GM12874 (cell line): ENCODE measurements around the gene RPP21.

Experiments
- CTCF ChIP-seq: IDR thresholded peaks from 2 replicates; pipeline ENCODE4 v1.5.1; 2011; ENCODE audit warnings: low read depth, mild to moderate bottlenecking, control low read depth, low read length, moderate library complexity; ENCODE audit not compliant: insufficient read depth

RPP21 gene

GRCh38 chr6:30344868-30345671 is at the start of gene RPP21:
Gene RPP21 (plus strand): TSS chr6:30345156. CDS start chr6:30345172, 16 bp downstream.
- TF ChIP-seq CTCF = no peak

- TF ChIP-seq CTCF = no peak
These were observed 49.1 kb upstream of the RPP21 start for GRCh38 chr6:30295837-30296236.

- TF ChIP-seq CTCF = no peak
These were observed 41.0 kb upstream of the RPP21 start for GRCh38 chr6:30304002-30304401.

- no peak for TF ChIP-seq CTCF
These were observed 33.9 kb upstream of the RPP21 start for GRCh38 chr6:30311101-30311500.

GRCh38 chr6:30311671-30312070 is 33.3 kb upstream of the RPP21 start:
- TF ChIP-seq CTCF = no peak

- no peak for TF ChIP-seq CTCF
These were observed 32.7 kb upstream of the RPP21 start for GRCh38 chr6:30312266-30312665.

- no peak for TF ChIP-seq CTCF
These were observed 32.2 kb upstream of the RPP21 start for GRCh38 chr6:30312676-30313321.
